SK-N-MC (cell line): Measurements from ENCODE around the gene ZSCAN5A.
"Not testable (repeated sequence)": the region's sequence is repeated elsewhere in the genome, so short reads cannot be mapped to it uniquely, and the experiment has no call there.

Source experiments
- EZH2 ChIP-seq: fragments of 200-600 bp; sonication (generic); IDR thresholded peaks from one replicate; pipeline ENCODE4 v1.6.1; 2017; ENCODE audit warnings: antibody characterized with exemption
- POLR2AphosphoS5 ChIP-seq: IDR thresholded peaks from 2 replicates; pipeline ENCODE4 v1.6.1; 2012; ENCODE audit warnings: mild to moderate bottlenecking, low read depth, low read length, borderline replicate concordance

GRCh38 chr19:56210036-56210435 lies 104.6 kb downstream of the ZSCAN5A start:
- TF ChIP-seq EZH2, POLR2AphosphoS5: not testable (repeated sequence)
